ENCODE data around the gene TMEM175. TPM values are rescaled to one million over a fixed set of nuclear protein-coding genes. Genes with fewer than 3 reads are reported as not detected.

Gene TMEM175
- total and polyA plus RNA-seq, 2 donors (not counting 1 experiment from before 2014, with no cell fraction given) = 44.4 to 432 TPM

GRCh38 chr4:903066-904046 is 28.9 kb upstream of the TMEM175 start:
- Histone ChIP-seq H2AFZ (ENCODE audit: insufficient read depth, low read depth, low read length, poor library complexity, severe bottlenecking) (no peak overlapping the region), H3K27ac (ENCODE audit: low read length in 2 of 2) (no peak overlapping the region), H3K4me1 (ENCODE audit: control insufficient read depth in 2 of 2, insufficient read depth in 2 of 2, low read length in 2 of 2) (no peaks in the 10 kb centered on the region), H3K4me3 (ENCODE audit: control extremely low read depth in 1 of 5, extremely low read depth in 1 of 5, insufficient read depth in 1 of 5, low read depth in 2 of 5, low read length in 4 of 5) (no peak overlapping the region), H3K4me2 (replicated peaks; ENCODE audit: low read depth, low read length, poor library complexity, severe bottlenecking) (no peak overlapping the region), H3K27me3 (replicated peaks in 1 of 4; ENCODE audit: control extremely low read depth in 1 of 4, control insufficient read depth in 3 of 4, insufficient read depth in 4 of 4, low read length in 3 of 4) (no peaks in the 10 kb centered on the region), H3K79me2 (ENCODE audit: control insufficient read depth, insufficient read depth, low read length) (peaks cover 76% of the 10 kb centered on the region), H3K36me3 (replicated peaks in 1 of 2; ENCODE audit: control extremely low read depth in 1 of 2, control insufficient read depth in 1 of 2, extremely low read depth in 1 of 2, insufficient read depth in 2 of 2, low read length in 1 of 2) (peaks cover 0 to 20% of the 10 kb centered on the region in 2 experiments), H3K9ac (ENCODE audit: low read length) (no peak overlapping the region), H4K20me1 (ENCODE audit: control insufficient read depth, insufficient read depth, low read length, poor library complexity, severe bottlenecking) (peaks cover 95% of the 10 kb centered on the region), H3K9me3 (ENCODE audit: control extremely low read depth in 1 of 3, control insufficient read depth in 2 of 3, insufficient read depth in 1 of 3, low read length in 2 of 3) (peaks cover 0 to 11% (median 0%) of the 10 kb centered on the region in 3 donors)
- no peak for ATAC-seq (ENCODE audit: low read depth)
- intact Hi-C loops (cut with micrococcal nuclease) = no loop called here
- WGBS (ENCODE audit: insufficient coverage) = 95% methylated on average over 39 of the region's 42 CpGs
- no peak overlapping the region for H3K27ac Mint-ChIP-seq
- no peaks in the 10 kb centered on the region for H3K9me3 Mint-ChIP-seq (ENCODE audit: insufficient read depth)
- no peaks in the 10 kb centered on the region for H3K4me1 Mint-ChIP-seq
- ChIA-PET POLR2A (interaction anchor here (0.6 kb wide), 1 partner anchor 61 kb away, joined by 6 read pairs; no protein-coding TSS in a partner anchor), CTCF (interaction anchor here (1.0 kb wide), 1 partner anchor 29 kb away, joined by 3 read pairs; the partner anchor contains the start of gene TMEM175)
- no peak for DNase-seq
- TF ChIP-seq CTCF (IDR thresholded peaks at IDR 0.05) = no peak
- no peak for TF ChIP-seq EZH2 (IDR thresholded peaks at IDR 0.05; ENCODE audit: borderline replicate concordance, insufficient read depth, low read depth, low read length, poor library complexity, severe bottlenecking)
- H3K4me3 Mint-ChIP-seq = no peak overlapping the region
- no peaks in the 10 kb centered on the region for H3K27me3 Mint-ChIP-seq
